SK-N-SH treated with all-trans-retinoic acid at 6 μM for 48 hours (cell line): ENCODE data around the gene PKNOX2.

Source experiments
- ARNTL ChIP-seq: fragments of 450-650 bp; formaldehyde crosslinking; IDR thresholded peaks from 2 replicates; pipeline ENCODE4 v1.5.0; 2020; ENCODE audit warnings: low read depth, mild to moderate bottlenecking, moderate library complexity, borderline replicate concordance
- ESRRG ChIP-seq: fragments of 250-450 bp; sonication (Bioruptor Pico); IDR thresholded peaks from 2 replicates; pipeline ENCODE4 v1.6.1; 2021; ENCODE audit warnings: mild to moderate bottlenecking
- GLIS3 ChIP-seq: fragments of 250-450 bp; sonication (Bioruptor Pico); IDR thresholded peaks from 2 replicates; pipeline ENCODE4 v1.5.0; 2020; ENCODE audit warnings: mild to moderate bottlenecking, moderate library complexity
- OSR1 ChIP-seq: fragments of 250-450 bp; sonication (Bioruptor Pico); IDR thresholded peaks from 2 replicates; pipeline ENCODE4 v1.8.0; 2022; ENCODE audit warnings: moderate library complexity, mild to moderate bottlenecking, inconsistent platforms
- PPARA ChIP-seq: fragments of 250-450 bp; sonication (Bioruptor Pico); IDR thresholded peaks from 2 replicates; pipeline ENCODE4 v1.5.0; 2020; ENCODE audit warnings: mild to moderate bottlenecking, borderline replicate concordance
- ZFP3 ChIP-seq: fragments of 250-450 bp; sonication (Bioruptor Pico); IDR thresholded peaks from 2 replicates; pipeline ENCODE4 v1.5.0; 2020; ENCODE audit warnings: mild to moderate bottlenecking, moderate library complexity
- ZNF70 ChIP-seq: fragments of 450-650 bp; formaldehyde crosslinking; IDR thresholded peaks from 2 replicates; pipeline ENCODE4 v1.5.0; 2020; ENCODE audit warnings: mild to moderate bottlenecking, moderate library complexity
- TF ChIP-seq, protein P1 (sequence below): fragments of 250-450 bp; sonication (Bioruptor Pico); IDR thresholded peaks from 2 replicates; pipeline ENCODE4 v1.5.1; 2020; ENCODE audit warnings: low read depth, mild to moderate bottlenecking, moderate library complexity
- TF ChIP-seq, protein P2 (sequence below): fragments of 250-450 bp; sonication (Bioruptor Pico); IDR thresholded peaks from 2 replicates; pipeline ENCODE4 v1.8.0; 2020; ENCODE audit warnings: mild to moderate bottlenecking, moderate library complexity, borderline replicate concordance

DNA sequence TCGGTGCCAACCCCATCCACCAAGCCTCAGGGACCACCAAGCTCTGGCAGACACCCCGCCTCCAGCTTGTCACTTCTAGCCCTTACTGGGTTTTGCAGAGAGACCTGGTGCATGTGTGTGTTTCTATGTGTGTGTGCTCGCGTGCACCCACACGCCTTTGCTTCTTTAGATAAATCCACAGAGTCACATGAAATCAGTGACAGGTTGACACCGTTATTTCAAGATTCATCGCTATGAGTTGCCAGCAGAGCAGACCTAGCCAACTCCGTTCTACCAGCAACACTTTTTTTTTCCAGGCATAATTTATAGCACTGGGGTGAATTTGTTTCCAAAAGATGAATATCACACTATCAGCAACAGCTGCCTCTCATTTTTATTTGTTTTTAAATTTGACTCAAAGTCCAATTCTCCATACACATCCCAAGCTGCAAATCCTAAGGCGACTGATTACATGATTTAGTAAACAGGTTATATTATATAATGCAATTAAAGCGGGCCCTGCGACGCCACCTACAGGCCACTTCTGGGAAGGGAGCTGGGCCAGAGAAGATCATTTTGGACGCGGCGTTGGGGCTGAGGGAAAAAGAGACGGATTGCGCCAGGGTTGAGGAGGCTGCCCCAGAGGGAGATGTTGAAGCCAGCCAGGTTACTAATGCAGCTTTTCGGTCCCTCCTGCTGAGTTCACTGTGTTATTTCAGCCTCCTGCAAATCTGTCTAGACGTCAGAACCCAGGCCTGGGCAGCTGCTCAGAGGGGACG, 181.0 kb downstream of the PKNOX2 start:
- TF ChIP-seq PPARA (CRISPR knock-in tag) = no peak
- no peak for TF ChIP-seq ESRRG (CRISPR knock-in tag)
- TF ChIP-seq ARNTL (CRISPR knock-in tag) = no peak
- no peak for TF ChIP-seq ZFP3
- no peak for TF ChIP-seq OSR1 (CRISPR knock-in tag)
- TF ChIP-seq, protein P1, sequence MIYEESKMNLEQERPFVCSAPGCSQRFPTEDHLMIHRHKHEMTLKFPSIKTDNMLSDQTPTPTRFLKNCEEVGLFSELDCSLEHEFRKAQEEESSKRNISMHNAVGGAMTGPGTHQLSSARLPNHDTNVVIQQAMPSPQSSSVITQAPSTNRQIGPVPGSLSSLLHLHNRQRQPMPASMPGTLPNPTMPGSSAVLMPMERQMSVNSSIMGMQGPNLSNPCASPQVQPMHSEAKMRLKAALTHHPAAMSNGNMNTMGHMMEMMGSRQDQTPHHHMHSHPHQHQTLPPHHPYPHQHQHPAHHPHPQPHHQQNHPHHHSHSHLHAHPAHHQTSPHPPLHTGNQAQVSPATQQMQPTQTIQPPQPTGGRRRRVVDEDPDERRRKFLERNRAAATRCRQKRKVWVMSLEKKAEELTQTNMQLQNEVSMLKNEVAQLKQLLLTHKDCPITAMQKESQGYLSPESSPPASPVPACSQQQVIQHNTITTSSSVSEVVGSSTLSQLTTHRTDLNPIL (CRISPR knock-in tag) = no peak; the same call in 1 of the 2 replicates
- TF ChIP-seq ZNF70 = no peak
- TF ChIP-seq, protein P2, sequence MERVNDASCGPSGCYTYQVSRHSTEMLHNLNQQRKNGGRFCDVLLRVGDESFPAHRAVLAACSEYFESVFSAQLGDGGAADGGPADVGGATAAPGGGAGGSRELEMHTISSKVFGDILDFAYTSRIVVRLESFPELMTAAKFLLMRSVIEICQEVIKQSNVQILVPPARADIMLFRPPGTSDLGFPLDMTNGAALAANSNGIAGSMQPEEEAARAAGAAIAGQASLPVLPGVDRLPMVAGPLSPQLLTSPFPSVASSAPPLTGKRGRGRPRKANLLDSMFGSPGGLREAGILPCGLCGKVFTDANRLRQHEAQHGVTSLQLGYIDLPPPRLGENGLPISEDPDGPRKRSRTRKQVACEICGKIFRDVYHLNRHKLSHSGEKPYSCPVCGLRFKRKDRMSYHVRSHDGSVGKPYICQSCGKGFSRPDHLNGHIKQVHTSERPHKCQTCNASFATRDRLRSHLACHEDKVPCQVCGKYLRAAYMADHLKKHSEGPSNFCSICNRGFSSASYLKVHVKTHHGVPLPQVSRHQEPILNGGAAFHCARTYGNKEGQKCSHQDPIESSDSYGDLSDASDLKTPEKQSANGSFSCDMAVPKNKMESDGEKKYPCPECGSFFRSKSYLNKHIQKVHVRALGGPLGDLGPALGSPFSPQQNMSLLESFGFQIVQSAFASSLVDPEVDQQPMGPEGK (CRISPR knock-in tag) = no peak
- no peak for TF ChIP-seq GLIS3
